Neuron (in vitro differentiated cells): Measurements from ENCODE around the gene SLC16A10.

Experiments used
- H2AFZ ChIP-seq: one replicate; pipeline ENCODE4 v1.6.1; 2013; ENCODE audit warnings: low read depth, mild to moderate bottlenecking, inconsistent platforms, low read length, moderate library complexity
- H3K27me3 ChIP-seq: one replicate; pipeline ENCODE4 v1.6.1; 2013; ENCODE audit warnings: low read length; ENCODE audit not compliant: insufficient read depth
- H3K36me3 ChIP-seq: one replicate; pipeline ENCODE4 v1.6.1; 2013; ENCODE audit warnings: low read length; ENCODE audit not compliant: insufficient read depth
- H3K4me1 ChIP-seq: one replicate; pipeline ENCODE4 v1.6.1; 2013; ENCODE audit warnings: low read length; ENCODE audit not compliant: insufficient read depth
- H3K4me3 ChIP-seq: 2 replicates; pipeline ENCODE4 v1.5.1; 2013; ENCODE audit warnings: mild to moderate bottlenecking, low read length, moderate library complexity
- H3K9me3 ChIP-seq: one replicate; pipeline ENCODE4 v1.6.1; 2013; ENCODE audit warnings: low read length

The SLC16A10 gene

DNA sequence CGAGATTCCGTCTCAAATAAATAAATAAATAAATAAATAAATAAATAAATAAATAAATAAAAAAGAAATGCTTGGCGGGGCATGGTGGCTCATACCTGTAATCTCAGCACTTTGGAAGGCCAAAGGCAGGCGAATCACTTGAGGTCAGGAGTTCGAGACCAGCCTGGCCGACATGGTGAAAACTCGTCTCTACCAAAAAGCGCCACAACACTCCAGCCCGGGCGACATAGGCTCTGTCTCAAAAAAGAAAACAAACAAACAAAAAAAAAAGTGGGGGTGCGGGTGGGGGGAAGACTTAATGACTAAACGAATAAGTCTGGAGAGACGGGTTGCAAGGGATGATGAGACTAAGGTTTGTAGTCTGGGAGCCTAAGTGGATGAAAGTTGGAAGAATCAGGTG, 170.7 kb downstream of the SLC16A10 start:
- H3K9me3 ChIP-seq, result no peaks in the 10 kb centered on the region
- peaks cover 8% of the 10 kb centered on the region for H3K4me1 ChIP-seq
- H3K4me3 ChIP-seq, result no peak overlapping the region
- H2AFZ ChIP-seq, result no peak overlapping the region
- H3K36me3 ChIP-seq, result peaks cover 2% of the 10 kb centered on the region
- H3K27me3 ChIP-seq, result no peaks in the 10 kb centered on the region

DNA sequence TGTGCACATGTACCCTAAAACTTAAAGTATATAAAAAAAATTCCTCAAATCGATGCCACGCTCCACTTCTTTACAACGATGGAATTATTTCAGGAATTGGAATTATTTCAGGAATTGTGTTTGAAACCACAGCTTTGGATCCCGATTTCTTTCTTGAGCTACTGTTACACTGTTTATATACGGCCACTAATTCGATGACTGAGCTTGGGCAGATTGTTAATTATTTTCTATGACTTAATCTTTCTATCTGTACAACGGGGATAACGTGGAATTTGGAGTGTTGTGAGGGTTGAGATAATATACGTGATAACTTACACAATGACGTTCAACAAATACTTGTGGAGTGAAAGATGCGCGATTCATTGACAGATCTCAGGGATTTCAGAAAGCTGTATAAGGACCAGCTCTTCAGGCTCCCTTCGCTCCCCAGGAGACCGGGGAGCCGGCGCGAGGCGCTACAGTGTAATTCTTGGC, 171.3 kb downstream of the SLC16A10 start:
- H3K4me3 ChIP-seq, result peak overlapping the region; percentile 75
- peaks cover 3% of the 10 kb centered on the region for H3K36me3 ChIP-seq
- H3K4me1 ChIP-seq, result peaks cover 8% of the 10 kb centered on the region
- H2AFZ ChIP-seq, result peak overlapping the region; percentile 73
- H3K9me3 ChIP-seq, result no peaks in the 10 kb centered on the region
- no peaks in the 10 kb centered on the region for H3K27me3 ChIP-seq

DNA sequence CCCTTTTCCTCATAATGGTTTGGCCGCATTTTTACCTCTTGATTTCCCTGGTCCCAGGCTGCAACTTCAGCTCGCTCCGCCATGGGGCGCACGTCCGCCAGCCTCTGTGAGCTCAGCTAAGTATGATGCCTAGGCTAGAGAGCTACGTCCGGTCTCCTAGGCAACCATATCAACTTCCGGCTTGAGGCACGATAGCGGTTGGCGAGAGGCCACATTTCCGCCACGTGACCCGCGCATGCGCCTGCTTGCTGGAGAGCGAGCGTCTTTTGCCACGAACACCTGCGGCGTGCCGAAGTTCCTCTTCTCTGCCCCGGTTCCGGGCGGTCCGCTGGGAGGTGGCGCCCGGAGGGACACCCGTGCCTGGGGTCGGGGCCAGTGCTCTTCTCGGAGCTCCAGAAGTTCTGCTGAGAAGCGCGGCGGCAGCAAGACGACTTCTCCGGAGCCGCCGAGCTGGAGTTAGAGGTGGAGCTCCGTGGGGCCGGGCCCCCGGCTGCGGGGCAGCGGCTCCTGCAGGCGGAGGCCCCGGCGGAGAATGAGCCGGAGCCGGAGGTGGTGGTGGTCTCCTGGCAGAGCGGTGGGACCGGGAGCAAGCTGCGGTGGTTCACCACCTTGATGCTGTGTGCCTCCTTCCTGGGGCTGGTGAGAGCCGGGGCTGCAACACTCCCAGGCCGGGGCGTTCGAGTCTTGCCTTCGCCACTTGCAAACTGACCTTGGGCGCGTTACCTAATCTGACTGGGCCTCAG, 172.0 kb downstream of the SLC16A10 start:
- no peaks in the 10 kb centered on the region for H3K9me3 ChIP-seq
- peak overlapping the region; percentile 73 for H2AFZ ChIP-seq
- H3K4me3 ChIP-seq, result peak overlapping the region; percentile 75
- H3K36me3 ChIP-seq, result peaks cover 9% of the 10 kb centered on the region
- H3K27me3 ChIP-seq, result no peaks in the 10 kb centered on the region
- H3K4me1 ChIP-seq, result peaks cover 8% of the 10 kb centered on the region

DNA sequence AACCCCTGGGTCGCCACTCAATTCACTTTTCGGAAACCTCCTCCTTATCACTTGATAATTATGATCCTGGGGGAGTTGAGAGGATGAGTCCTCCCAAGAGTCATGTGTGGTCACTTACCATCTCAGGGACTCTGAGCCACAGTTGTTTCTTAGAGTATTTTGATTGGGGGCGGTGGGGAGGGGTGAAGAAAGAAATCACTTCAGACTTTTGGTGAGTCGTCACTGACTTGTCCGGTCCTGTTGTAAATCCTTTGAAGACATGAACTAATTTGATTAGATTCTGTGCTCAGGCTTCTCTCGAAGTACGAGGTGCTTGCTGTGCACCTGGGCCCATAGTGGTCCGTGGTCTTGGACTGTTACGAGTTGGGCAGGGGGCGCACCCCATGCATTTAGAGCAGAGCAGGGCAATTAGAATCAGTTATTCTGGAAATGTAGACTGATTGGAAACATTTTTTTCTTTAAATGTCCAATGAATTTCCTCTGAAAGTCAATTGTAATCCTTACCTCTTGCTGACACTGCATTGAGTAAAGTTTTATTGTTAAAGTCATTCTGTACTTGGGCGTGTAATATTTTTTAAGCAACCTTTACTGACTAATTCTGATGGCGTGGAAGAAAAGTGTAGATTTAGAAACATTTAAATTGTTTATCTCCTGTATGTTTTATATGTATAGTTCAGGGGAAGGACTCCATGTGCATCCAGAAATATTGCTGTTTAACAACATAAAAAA, 173.4 kb downstream of the SLC16A10 start:
- Histone ChIP-seq H3K4me3 (no peak overlapping the region), H3K27me3 (no peaks in the 10 kb centered on the region), H3K4me1 (peaks cover 8% of the 10 kb centered on the region), H2AFZ (no peak overlapping the region), H3K36me3 (peaks cover 14% of the 10 kb centered on the region), H3K9me3 (no peaks in the 10 kb centered on the region)

DNA sequence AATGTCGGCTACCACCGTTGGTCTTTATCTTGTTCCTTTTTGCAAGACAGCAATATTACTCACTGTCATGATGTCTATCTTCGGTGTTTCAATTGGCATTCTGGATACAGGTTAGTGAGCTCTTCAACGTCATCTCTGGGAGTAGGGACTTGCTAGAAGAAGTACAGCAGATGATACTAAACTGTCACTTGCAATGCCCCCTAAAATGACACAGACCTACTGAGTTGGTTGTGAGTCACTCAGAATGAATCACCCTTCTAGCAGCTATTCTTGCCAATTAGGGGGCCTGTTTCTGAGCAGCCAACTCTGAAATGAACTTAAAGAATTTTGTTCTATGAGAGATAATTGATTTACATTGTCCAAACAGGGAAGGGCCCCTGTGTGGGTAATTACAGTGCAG, 176.5 kb downstream of the SLC16A10 start:
- H2AFZ ChIP-seq, result no peak overlapping the region
- no peak overlapping the region for H3K4me3 ChIP-seq
- peaks cover 8% of the 10 kb centered on the region for H3K4me1 ChIP-seq
- H3K9me3 ChIP-seq, result no peaks in the 10 kb centered on the region
- H3K27me3 ChIP-seq, result no peaks in the 10 kb centered on the region
- H3K36me3 ChIP-seq, result peaks cover 34% of the 10 kb centered on the region

DNA sequence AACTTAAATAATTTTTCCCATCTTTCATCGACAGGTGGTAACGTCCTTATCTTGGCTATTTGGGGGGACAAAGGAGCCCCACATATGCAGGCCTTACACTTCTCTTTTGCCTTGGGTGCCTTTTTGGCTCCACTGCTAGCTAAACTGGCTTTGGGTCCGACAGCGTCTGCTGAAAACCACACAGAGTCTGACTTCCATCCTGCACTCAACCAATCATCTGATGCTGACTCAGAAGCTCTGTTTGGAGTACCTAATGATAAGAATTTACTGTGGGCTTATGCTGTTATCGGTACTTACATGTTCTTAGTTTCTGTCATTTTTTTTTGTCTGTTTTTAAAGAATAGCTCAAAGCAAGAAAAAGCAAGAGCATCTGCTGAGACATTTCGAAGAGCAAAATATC, 178.5 kb downstream of the SLC16A10 start:
- Histone ChIP-seq H3K4me3 (no peak overlapping the region), H3K27me3 (no peaks in the 10 kb centered on the region), H3K36me3 (peaks cover 43% of the 10 kb centered on the region), H3K9me3 (no peaks in the 10 kb centered on the region), H2AFZ (no peak overlapping the region), H3K4me1 (no peaks in the 10 kb centered on the region)

DNA sequence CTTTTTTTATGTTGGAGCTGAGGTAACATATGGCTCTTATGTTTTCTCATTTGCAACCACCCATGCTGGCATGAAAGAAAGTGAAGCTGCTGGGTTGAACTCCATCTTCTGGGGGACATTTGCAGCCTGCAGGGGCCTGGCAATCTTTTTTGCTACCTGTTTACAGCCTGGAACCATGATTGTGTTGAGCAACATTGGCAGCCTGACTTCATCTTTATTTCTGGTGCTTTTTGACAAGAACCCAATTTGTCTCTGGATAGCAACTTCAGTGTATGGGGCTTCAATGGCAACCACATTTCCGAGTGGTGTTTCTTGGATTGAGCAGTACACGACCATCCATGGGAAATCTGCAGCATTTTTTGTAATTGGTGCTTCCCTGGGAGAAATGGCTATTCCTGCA, 179.0 kb downstream of the SLC16A10 start:
- Histone ChIP-seq H2AFZ (no peak overlapping the region), H3K4me1 (no peaks in the 10 kb centered on the region), H3K4me3 (no peak overlapping the region), H3K27me3 (no peaks in the 10 kb centered on the region), H3K36me3 (peaks cover 43% of the 10 kb centered on the region), H3K9me3 (no peaks in the 10 kb centered on the region)

DNA sequence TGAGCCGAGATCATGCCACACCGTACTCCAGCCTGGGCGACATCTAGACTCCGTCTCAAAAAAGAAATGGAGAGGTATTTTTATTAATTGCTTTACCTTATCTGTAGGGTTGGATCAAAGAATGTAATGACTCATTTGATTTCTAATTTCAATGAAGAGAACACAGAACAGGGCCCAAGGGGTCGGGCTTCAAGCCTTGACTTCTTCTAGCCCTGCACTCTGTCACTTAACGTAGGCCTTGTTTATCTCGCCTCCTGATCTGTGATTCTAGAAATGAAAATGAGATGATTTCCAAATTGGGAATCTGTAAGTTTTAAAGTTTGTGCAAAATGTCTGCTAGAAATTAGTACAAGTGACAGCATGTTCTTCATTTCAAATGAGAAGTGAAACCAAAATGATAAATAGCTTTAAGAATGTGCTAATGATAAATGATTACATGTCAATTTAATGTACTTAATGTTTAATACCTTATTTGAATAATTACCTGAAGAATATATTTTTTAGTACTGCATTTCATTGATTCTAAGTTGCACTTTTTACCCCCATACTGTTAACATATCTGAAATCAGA, 180.5 kb downstream of the SLC16A10 start:
- Histone ChIP-seq H3K4me1 (no peaks in the 10 kb centered on the region), H2AFZ (no peak overlapping the region), H3K27me3 (no peaks in the 10 kb centered on the region), H3K4me3 (no peak overlapping the region), H3K9me3 (no peaks in the 10 kb centered on the region), H3K36me3 (peaks cover 41% of the 10 kb centered on the region)

DNA sequence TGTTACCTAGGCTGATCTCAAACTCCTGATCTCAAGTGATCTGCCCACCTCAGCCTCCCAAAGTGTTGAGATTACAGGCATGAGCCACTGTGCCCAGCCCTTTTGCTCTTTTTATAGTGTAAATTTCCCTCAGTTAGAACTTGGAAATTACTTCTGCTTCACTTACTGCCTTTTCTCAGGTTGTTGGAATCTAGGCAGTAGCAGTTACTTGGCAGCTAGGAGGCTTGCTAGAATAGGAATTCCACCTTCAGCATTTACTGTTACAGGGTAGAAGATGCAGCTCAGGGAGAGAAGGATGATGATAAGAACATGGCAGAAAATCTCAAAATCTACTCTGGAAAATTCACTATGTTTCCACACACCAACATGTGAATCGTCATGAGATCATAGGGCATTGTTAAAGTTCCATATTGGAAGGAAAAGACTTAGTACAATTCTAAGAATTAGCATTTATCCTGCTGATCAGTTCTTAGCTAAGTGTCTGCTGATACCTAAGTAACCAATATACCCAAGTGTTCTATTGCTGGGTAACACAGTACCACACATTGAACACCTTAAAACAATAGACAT, 182.2 kb downstream of the SLC16A10 start:
- H3K27me3 ChIP-seq, result no peaks in the 10 kb centered on the region
- peaks cover 9% of the 10 kb centered on the region for H3K9me3 ChIP-seq
- no peak overlapping the region for H3K4me3 ChIP-seq
- peaks cover 45% of the 10 kb centered on the region for H3K36me3 ChIP-seq
- H3K4me1 ChIP-seq, result no peaks in the 10 kb centered on the region
- no peak overlapping the region for H2AFZ ChIP-seq

DNA sequence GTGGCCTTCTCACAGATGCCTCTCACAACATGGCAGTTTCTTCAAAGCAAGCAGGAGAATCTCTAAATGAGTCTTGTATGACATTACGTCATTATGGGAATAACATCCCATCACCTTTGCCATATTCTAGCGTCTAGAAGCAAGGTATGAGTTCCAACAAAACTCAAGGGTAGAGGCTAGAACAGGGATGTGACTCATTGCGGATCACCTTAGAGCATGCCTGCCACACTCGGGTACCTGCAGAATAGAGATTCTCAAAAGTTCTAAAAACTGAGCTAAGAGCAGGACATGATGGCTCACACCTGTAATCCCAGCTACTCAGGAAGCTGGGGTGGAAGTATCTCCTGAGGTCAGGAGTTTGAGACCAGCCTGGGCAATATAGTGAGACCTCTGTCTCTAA, 182.8 kb downstream of the SLC16A10 start:
- no peaks in the 10 kb centered on the region for H3K27me3 ChIP-seq
- peaks cover 13% of the 10 kb centered on the region for H3K9me3 ChIP-seq
- no peaks in the 10 kb centered on the region for H3K4me1 ChIP-seq
- H3K36me3 ChIP-seq, result peaks cover 48% of the 10 kb centered on the region
- no peak overlapping the region for H2AFZ ChIP-seq
- H3K4me3 ChIP-seq, result no peak overlapping the region

DNA sequence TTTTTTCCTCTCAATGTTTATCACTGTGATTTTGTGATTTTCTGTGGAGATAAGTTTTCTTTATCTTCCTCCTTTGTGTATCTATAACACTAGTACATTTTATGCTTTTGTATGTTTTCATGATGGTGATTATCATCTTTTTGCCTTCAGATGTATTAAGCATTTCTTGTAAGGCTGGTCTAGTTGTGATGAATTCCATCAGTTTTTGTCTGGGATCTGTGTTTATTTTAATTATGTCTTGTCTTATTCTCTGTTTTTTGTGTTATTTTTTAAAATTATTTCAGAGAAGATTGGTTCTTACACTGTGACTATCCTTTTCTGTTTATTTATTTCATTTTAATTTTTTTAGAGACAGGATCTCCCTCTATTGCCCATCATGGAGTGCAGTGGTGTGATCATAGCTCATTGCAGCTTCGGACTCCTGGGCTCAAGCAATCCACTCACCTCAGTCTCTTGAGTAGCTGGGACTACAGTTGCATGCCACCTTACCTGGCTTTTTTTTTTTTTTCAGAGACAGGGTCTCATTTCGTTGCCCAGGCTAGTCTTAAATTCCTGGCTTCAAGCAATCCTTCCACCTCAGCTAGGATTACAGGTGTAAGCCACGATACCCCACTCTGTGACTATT, 187.4 kb downstream of the SLC16A10 start:
- Histone ChIP-seq H3K9me3 (peaks cover 32% of the 10 kb centered on the region), H3K4me3 (no peak overlapping the region), H3K4me1 (no peaks in the 10 kb centered on the region), H3K36me3 (peaks cover 60% of the 10 kb centered on the region), H2AFZ (no peak overlapping the region), H3K27me3 (no peaks in the 10 kb centered on the region)

DNA sequence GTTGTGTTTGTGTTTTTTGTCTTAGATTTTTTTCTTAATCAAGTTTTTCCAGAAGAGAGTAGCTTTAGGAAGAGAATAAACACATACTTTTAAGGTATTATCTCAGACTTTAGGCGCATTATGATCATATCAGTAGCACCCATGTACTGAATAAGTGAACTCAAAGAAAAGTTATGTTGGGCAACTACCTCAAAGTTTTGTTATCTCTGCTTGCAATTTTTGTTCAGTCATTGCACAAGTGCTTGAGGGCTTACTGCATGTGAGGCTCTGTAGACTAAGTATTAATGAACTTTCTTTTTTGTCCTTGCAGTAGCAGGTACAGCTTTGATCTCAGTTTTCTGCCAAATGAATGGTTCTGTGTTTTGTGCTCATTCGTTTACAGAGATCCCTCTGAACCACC, 189.0 kb downstream of the SLC16A10 start:
- no peak overlapping the region for H3K4me3 ChIP-seq
- peaks cover 64% of the 10 kb centered on the region for H3K36me3 ChIP-seq
- peaks cover 33% of the 10 kb centered on the region for H3K9me3 ChIP-seq
- H3K4me1 ChIP-seq, result no peaks in the 10 kb centered on the region
- no peak overlapping the region for H2AFZ ChIP-seq
- no peaks in the 10 kb centered on the region for H3K27me3 ChIP-seq

DNA sequence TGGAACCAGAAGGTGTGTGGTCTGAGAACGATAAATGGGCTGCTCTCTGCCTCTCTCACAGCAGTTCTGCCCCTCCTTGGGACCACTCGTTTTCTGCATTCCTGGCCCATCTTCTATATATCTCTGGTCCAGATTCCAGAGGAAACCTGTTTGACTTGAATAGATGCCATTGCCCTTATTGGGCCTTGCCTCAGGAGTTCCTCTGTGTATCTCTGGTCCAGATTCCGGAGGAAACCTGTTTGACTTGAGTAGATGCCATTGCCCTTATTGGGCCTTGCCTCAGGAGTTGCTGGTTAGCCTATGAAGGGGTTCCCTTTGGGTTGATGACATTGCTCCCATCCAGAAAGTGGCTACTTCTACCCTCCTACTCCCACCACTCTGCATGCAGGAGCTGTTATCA, 189.4 kb downstream of the SLC16A10 start:
- H3K9me3 ChIP-seq, result peaks cover 33% of the 10 kb centered on the region
- no peak overlapping the region for H2AFZ ChIP-seq
- H3K4me3 ChIP-seq, result no peak overlapping the region
- H3K36me3 ChIP-seq, result peaks cover 64% of the 10 kb centered on the region
- H3K4me1 ChIP-seq, result no peaks in the 10 kb centered on the region
- H3K27me3 ChIP-seq, result no peaks in the 10 kb centered on the region
